ENCODE data around the gene APPL2. TPM values are rescaled to one million over a fixed set of nuclear protein-coding genes. Genes with fewer than 3 reads are reported as not detected.

The APPL2 gene
- total and polyA plus RNA-seq, 2 of the 13 experiments (the other 11 are each of a cell fraction or from before 2014, with no cell fraction given): 9.9 to 11.1 TPM

DNA sequence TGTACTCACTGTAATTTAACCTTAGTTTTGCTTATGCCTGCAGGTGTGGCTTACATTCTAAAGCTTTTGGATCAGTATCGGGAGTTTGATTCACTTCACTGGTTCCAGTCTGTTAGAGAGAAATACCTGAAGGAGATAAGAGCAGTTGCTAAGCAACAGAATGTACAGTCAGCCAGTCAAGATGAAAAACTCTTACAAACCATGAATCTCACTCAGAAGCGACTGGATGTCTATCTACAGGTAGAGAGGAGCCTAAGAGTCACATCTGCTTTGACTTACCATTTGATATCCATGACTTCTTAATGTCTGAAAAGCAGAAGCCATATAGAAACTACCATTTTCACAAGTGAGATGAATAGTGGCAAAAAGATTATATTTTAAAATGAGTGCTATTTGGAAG, 71.9 kb downstream of the APPL2 start (continued):
- TF ChIP-seq ZNF142 (CRISPR knock-in tag; IDR thresholded peaks at IDR 0.05) (no peak), SKI (IDR thresholded peaks at IDR 0.05; ENCODE audit: partially characterized antibody) (no peak), NR2F1 (CRISPR knock-in tag; IDR thresholded peaks at IDR 0.05) (no peak)

- no TSS peak for BruUV-seq (replicated peaks)
- no peak for FAIRE-seq
- in situ Hi-C loops (cut with HindIII; ENCODE audit: extremely low pct_ligation_motif_present, low pct_unique_long_range_greater_than_20kb) (no loop called here), intact Hi-C loops (cut with micrococcal nuclease; ENCODE audit: unreplicated experiment) (no loop called here)
- WGBS (ENCODE audit: low lambda C conversion rate): 94% methylated on average over 3 of the region's 3 CpGs
- Histone ChIP-seq H3K4me3 (replicated peaks in 1 of 3; ENCODE audit: insufficient read depth in 1 of 3, low read depth in 2 of 3, low read length in 3 of 3) (no peak overlapping the region), H3K9me3 (ENCODE audit: low read length) (no peaks in the 10 kb centered on the region), H3K79me2 (ENCODE audit: insufficient read depth, low read length) (no peaks in the 10 kb centered on the region), H3K9ac (ENCODE audit: insufficient read depth, low read depth, low read length) (no peak overlapping the region), H3K4me2 (ENCODE audit: low read depth, low read length) (no peak overlapping the region), H3K4me1 (ENCODE audit: insufficient read depth, low read length) (no peaks in the 10 kb centered on the region), H4K20me1 (ENCODE audit: insufficient read depth, low read length) (no peaks in the 10 kb centered on the region), H2AFZ (ENCODE audit: low read length) (no peak overlapping the region), H3K27me3 (ENCODE audit: control insufficient read depth in 1 of 2, insufficient read depth in 2 of 2, low read length in 2 of 2) (no peaks in the 10 kb centered on the region), H3K27ac (ENCODE audit: extremely low read length, insufficient read depth, low read length) (no peak overlapping the region), H3K36me3 (replicated peaks in 1 of 2; ENCODE audit: control insufficient read depth in 1 of 2, insufficient read depth in 2 of 2, low read length in 2 of 2) (peaks cover 8 to 45% of the 10 kb centered on the region in 2 experiments)
- ATAC-seq: no peak
- POLR2A ChIA-PET: no interaction called here
- no peak for DNase-seq (ENCODE audit: low spot score)
- CTCF ChIA-PET (ENCODE audit: low intra/inter-chr PET ratio, low total read pairs): no interaction called here
- no peak for TF ChIP-seq SKI (IDR thresholded peaks at IDR 0.05; ENCODE audit: partially characterized antibody)
- TF ChIP-seq ZBTB26 (CRISPR knock-in tag; IDR thresholded peaks at IDR 0.05; ENCODE audit: borderline replicate concordance): no peak
- TF ChIP-seq ZNF790 (CRISPR knock-in tag; IDR thresholded peaks at IDR 0.05; ENCODE audit: borderline replicate concordance): no peak
- no peak for TF ChIP-seq ZNF296 (CRISPR knock-in tag; conservative IDR thresholded peaks at IDR 0.05)
- no peak for TF ChIP-seq ZNF672 (CRISPR knock-in tag; IDR thresholded peaks at IDR 0.05)
- TF ChIP-seq, protein P1, sequence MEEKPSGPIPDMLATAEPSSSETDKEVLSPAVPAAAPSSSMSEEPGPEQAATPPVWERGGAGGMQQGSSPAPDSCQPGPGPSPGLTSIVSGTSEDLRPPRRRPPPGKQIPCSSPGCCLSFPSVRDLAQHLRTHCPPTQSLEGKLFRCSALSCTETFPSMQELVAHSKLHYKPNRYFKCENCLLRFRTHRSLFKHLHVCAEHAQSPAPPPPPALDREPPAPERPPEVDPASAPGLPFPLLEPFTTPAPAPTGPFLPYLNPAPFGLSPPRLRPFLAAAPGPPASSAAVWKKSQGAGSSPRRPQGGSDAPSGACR (CRISPR knock-in tag; IDR thresholded peaks at IDR 0.05): no peak
- no peak for TF ChIP-seq ZNF7 (CRISPR knock-in tag; IDR thresholded peaks at IDR 0.05)
- no peak for TF ChIP-seq SP5 (CRISPR knock-in tag; IDR thresholded peaks at IDR 0.05; ENCODE audit: borderline replicate concordance, low read depth)
- no peak for TF ChIP-seq TERF1 (CRISPR knock-in tag; IDR thresholded peaks at IDR 0.05)
- no peak for TF ChIP-seq RBFOX2 (IDR thresholded peaks at IDR 0.05; ENCODE audit: low read depth, low read length)
- TF ChIP-seq ZNF75D (CRISPR knock-in tag; IDR thresholded peaks at IDR 0.05; ENCODE audit: borderline replicate concordance): no peak
- TF ChIP-seq RBM22 (optimal IDR thresholded peaks at IDR 0.05; ENCODE audit: low read length): no peak
Measured at GRCh38 chr12:105162174-105162573, 73.8 kb downstream of the APPL2 start.
